GM18873 (cell line): ENCODE data around the gene SYTL4.
"Not testable (repeated sequence)": the region's sequence is repeated elsewhere in the genome, so short reads cannot be mapped to it uniquely, and the experiment has no call there.

ENCODE experiments used
- ATAC-seq: cut with Tn5 transposase; IDR thresholded peaks from one replicate; pipeline ENCODE4 v1.9.1; 2021; ENCODE audit warnings: mild to moderate bottlenecking, moderate library complexity, moderate number of reproducible peaks; ENCODE audit not compliant: unreplicated experiment, low FRiP score

The SYTL4 gene

DNA sequence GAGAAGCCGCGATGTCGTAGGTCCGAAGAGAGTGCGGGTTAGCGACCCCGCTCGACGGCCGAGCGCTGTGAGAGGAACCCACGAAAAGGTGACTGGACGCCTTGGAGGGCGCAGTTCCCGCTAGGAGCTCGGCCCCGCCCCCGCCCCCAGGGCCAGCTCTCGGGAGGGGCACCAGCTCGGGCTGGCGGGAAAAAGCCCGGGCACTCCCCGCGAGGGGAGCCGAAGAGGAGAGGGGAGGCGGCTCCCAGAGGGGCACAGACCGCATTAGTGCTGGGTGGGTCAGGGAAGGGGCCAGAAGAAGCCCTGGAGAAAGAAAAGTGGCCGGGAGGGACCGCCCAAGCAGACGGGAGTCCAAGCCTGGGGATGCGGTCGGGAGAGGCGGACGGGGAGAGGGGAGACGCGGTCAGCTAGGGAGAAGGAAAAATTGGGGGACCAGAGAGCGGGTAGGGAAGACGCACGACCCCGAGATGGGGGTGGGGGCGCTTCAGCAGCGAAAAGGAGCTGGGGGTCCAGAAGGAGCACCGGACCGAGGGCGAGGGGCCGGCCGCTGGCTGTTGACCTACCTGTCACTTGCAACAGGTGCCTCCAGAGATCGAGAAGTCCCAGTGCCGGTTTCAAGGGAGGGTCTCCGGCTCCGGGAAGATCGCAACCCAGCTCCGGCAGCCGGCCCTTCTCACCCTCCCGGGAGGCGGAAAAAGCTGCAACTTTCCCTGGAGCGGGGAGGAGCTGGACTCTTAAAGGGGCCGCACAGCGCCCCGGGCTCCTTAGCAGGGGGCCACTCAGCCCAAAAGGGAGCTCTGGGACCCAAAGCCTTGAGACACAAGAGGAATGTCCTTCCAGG, at the start of gene SYTL4:
SYTL4 (minus strand) TSS at position 681 of the 841 bp plus-strand sequence. CDS start 30,084 bp downstream, outside the sequence.
- ATAC-seq, result no peak

GRCh38 chrX:100769439-100769838, 37.5 kb upstream of the SYTL4 start:
- ATAC-seq, result not testable (repeated sequence)

- peak; percentile 63 for ATAC-seq
Observed at GRCh38 chrX:100768679-100769338, 36.9 kb upstream of the SYTL4 start.

DNA sequence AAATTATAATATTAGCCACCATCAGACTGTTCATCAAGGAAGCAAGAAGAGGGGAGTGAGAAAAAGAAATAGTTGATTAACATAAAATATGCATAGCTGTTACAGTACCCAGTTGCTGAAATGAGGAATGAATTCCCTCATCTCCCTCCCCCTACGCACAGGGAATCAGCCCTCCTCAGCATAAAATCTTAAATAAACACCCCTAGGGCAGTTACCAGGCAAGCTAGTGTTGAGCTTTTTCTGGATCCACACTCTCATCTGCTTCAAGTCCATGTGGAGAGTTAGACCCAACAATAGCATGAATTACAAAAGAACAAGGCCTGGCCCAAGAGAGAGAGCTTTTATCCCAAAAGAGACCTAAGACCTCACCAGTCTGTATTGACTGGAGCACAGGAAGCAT, 19.0 kb upstream of the SYTL4 start:
- ATAC-seq, result no peak

DNA sequence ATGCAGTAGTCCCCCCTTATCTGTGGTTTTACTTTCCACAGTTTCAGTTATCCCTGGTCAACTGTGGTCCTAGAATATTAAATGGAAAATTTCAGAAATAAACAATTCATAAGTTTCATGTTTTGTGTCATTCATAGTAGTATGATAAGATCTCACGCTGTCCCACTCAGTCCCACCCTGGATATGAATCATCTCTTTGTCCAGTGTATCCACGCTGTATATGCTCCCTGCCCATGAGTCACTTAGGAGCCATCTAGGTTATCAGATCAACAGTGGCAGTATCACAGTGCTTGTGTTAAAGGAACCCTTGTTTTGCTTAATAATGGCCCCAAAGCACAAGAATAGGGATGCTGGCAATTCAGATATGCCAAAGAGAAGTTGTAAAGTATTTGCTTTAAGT, 16.2 kb upstream of the SYTL4 start:
- ATAC-seq, result no peak

DNA sequence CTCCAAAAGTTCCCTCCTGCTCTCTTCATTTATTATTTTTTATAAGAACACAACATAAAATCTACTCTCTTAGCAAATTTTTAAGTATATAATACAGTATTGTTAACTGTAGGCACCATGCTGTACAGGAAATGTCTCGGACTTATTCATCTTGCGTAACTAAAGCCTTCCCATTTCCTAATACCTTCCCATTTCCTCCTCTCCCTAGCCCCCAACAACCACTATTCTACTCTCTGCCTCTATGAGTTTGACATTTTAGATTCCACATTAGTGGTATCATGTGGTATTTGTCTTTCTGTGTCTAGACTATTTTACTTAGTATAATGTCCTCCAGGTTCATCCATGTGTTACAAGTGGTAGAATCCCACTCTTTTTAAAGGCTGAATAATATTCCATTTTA, 15.8 kb upstream of the SYTL4 start:
- ATAC-seq, result no peak

GRCh38 chrX:100747090-100747489, 15.2 kb upstream of the SYTL4 start:
- ATAC-seq, result no peak

- ATAC-seq, result no peak
Observed at GRCh38 chrX:100745806-100746537, 14.1 kb upstream of the SYTL4 start.

GRCh38 chrX:100745205-100745604, 13.3 kb upstream of the SYTL4 start:
- ATAC-seq, result no peak

DNA sequence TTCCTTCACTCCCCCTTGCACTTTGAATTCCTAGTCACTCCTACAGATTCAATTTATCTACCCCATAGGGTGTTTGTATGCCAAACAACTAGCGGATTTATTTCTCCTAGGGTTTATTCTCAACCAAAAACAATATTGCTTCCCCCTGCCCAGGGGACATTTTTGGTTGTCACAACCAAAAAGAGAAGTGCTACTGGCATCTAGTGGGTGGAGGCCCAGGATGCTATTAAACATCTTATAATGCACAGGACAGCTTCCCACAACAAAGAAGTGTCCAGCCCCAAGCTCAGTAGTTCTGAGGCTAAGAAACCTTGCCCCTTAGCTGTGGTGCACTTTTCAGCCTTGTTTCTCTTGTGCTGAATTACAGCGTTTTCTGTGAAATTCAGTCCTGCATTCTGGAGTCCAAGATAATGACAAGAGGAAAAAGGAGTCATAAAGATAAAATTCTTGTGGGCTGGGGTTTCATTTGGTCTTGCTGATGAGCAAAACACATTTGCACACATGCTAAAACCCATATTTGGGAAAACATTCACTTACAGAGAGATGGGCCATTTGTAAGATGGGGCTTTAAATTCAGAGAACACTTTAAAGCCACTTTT, 11.2 kb upstream of the SYTL4 start:
- no peak for ATAC-seq

- ATAC-seq, result not testable (repeated sequence)
Observed at GRCh38 chrX:100724006-100724405, 7.9 kb downstream of the SYTL4 start.

DNA sequence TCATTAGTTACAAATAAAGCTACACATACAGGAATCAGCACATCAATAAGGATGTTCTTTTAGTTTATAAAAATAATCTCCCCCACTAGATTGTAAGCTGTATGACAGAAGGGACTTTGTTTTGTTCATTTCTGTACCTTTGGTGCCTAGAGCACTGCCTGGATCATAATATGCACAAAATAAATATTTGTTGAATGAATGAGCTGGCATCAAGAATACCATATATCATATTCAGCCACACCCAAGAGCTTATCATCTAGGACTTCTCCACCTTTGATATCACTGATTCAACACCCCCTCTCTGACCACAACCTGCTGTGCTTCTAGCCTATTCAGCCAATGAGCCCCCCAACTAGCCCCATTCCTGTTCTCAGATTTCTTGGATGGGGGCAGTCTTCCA, 10.6 kb downstream of the SYTL4 start:
- no peak for ATAC-seq

DNA sequence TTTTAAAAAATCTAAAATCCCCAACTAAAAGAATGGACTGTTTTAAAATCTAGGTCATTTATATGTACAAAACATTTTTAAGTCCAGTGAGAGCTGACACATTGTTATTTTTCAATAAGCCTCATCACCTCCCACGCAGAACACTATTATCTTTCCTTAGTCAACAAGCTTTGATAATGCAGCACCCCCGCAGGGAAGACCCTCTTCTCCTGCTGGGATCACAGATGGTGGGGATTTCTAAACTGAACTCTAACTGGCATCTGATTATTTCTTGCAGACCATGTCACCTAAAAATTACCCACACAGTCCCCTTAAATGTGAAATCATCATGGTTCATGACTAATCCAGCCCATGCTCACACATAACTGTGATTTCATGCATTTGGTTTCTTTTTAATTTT, 11.6 kb downstream of the SYTL4 start:
- no peak for ATAC-seq

DNA sequence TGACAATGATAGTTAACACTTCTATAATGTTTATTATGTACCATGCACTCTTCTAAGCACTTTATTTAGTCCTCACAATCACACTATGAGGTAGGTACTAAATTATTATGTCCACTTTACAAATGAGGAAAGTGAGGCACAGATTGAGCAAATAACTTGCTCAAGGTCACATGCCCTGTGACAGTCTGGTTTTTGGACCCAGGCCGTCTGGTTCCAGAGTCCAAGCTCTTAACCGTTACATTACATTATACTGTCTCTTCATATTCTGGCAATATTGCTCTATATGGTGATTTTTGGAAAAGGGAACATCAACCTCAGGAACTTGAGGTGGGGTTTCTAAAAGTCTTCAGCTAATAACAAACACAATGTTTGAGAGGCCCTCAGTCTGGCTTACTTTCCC, 12.8 kb downstream of the SYTL4 start:
- no peak for ATAC-seq

DNA sequence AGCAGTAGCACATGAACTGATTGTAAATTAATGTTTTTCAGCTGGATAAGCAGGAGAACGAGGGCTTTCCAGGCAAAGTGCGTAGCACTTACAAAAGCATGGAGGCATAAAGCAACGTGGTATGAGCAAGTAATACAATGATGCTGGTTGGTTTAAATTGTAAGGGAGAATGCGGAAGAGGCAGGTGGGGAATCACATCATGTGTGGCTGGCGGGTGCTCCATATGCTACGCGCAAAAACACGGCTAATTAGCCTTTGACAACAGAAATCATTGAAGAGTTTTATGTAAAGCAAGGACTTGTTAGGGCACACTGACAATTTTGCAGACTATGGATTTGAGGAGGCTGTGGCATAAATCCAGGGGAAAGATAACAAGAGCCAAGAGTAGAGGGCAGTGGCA, 14.6 kb downstream of the SYTL4 start:
- no peak for ATAC-seq

DNA sequence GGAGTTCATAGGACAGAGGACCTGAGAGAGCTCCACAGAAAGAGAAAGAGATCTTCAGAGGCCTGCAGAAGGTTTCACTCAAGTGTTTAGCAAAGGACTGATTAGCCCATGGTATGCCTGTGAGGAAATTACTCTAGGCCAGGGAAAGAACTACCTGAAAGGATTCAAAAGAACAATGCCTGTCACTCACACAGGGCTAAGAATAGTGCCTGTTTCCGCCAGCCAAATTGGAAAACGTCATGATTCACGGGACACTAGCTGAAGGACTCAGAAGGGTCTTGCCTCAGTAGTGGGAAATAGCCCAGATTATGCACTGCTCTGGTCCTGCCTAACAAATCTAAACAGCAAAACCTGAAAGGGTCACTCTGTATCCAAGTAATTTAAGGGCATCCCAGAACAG, 21.1 kb downstream of the SYTL4 start:
- ATAC-seq, result no peak

DNA sequence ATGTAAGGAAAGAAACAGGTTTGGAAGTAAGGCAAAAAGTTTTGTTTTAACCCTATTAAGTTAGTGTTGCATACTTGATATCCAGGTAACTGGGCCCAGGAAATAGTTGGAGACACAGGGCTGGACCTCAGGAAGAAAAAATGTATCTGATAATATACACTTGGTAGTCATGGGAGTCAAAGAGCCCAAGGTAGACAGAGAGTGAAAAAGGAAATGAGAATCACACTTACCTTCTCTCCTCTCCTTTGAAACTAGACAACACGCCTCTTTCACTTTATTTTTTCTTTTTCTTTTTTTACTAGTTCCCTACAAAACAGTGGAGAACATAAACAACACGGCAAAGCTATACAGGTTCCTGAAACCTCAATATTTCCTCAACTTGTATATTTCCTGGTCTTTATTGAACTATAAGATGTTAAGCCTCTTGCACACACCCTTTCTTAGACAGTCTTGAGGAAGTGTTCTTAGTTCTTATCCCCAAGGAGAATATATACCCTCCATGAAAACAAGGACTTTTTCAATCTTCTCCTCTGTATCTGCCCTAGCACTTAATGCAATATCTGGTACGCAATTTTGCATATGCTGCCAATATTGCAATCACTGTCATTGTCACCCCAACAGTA, 27.2 kb downstream of the SYTL4 start:
- ATAC-seq, result no peak

- ATAC-seq, result no peak
Observed at GRCh38 chrX:100700809-100701208, 31.1 kb downstream of the SYTL4 start.

DNA sequence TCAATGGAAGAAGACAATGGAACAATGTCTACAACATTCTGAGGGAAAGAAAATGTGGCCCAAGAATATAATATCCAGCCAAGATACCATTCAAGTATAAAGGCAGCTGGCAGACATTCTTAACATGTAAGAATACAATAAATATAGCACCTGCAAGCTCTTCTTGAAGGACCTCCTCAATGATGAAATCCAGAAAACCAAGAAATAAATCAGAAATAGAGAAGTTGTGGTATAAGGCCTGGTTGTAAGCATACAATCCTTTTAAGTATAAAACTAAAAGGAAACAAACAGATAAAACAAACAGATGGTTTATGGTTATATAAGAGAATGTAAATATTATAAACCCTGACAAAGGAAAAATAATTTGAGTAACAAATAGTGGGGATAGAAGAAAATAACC, 33.4 kb downstream of the SYTL4 start:
- ATAC-seq, result no peak

- ATAC-seq, result no peak
Observed at GRCh38 chrX:100696699-100697351, 35.1 kb downstream of the SYTL4 start.
